GM19468 (cell line): Measurements from ENCODE around the gene WNT6.

ENCODE experiments used
- ATAC-seq: cut with Tn5 transposase; IDR thresholded peaks from one replicate; pipeline ENCODE4 v1.9.1; 2021; ENCODE audit warnings: mild to moderate bottlenecking, moderate library complexity, moderate number of reproducible peaks; ENCODE audit not compliant: unreplicated experiment; ENCODE audit errors: extremely low read depth

Gene WNT6

GRCh38 chr2:218859556-218859987 lies at the start of gene WNT6:
WNT6 (plus strand) TSS chr2:218859805; CDS start chr2:218860038, 233 bp downstream.
- no peak for ATAC-seq

DNA sequence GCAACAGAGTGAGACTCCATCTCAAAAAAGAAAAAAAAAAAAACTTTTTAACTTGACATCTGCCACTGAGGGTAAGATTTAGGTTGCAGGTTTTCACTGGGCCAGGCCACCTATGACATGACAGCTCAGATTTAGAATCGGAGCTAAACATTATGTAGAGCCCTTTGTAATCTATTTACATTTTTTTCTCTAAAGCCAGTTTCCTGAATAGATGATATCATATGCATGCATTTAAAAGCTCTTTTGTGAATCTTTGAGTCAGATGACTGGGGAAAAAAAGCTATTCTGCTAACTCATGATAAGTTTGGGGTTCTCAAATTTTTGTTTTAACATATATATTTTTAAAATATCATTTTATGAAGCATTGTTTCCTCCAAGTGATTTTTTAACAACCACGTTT lies 49.3 kb upstream of the WNT6 start:
- no peak for ATAC-seq

DNA sequence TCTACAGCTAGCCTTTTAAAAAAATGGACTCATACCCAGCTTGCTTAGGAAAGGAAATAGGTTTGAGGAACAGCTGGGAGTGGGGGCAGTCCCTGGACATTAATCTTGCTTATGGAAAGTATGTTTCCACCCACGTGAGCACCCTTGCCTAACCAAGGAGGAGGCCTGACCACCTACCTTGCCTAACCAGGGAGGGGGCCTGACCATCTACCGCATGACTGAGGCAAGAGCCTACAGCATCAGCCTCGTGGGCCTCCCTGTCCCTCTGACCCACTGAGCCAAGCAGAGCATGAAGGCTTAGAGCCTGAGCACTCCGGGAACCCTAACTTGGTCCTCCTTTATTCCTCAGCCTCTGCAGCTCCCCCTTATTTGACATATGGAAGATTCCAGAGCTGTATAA lies 48.2 kb upstream of the WNT6 start:
- no peak for ATAC-seq

GRCh38 chr2:218812096-218812815 lies 47.3 kb upstream of the WNT6 start:
- no peak for ATAC-seq

DNA sequence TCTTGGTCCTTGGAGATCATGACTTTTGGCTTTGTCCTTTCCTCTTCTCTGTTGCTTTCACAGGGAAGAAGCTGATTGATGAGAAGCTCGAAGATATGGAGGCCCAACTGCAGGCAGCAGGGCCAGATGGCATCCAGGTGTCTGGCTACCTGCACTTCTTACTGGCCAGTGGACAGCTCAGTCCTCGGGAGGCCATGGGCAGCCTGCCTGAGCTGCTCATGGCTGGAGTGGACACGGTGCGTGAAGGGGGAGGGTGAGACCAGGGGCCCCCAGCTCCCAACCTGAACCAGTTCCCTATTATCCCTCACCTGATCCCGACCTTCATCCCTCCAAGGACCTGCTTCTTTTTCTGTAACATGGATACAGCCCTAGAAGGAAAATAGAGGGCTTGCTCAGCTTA lies 46.7 kb upstream of the WNT6 start:
- ATAC-seq: no peak

- no peak for ATAC-seq
These were observed 45.7 kb upstream of the WNT6 start for GRCh38 chr2:218813771-218814460.

GRCh38 chr2:218814540-218815243 lies 44.9 kb upstream of the WNT6 start:
- no peak for ATAC-seq

DNA sequence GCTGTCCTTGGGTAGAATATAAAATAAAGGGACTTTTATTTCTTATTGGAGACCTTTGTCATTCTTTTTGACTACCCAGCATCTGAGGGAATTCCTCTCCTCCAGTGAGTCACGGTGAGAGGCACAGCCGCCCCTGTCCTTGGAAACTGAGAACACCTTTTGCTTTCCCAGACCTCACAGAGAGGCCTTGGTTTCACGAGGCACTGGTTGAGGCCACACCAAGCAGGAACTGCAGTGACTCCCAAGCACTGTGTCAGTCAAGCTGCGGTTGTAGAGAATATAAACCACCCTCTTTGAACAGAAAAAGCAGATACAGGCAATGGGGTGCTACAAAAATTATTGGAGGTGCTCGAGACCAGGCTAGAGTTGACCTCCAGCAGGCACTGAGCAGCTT lies 44.4 kb upstream of the WNT6 start:
- ATAC-seq: no peak

DNA sequence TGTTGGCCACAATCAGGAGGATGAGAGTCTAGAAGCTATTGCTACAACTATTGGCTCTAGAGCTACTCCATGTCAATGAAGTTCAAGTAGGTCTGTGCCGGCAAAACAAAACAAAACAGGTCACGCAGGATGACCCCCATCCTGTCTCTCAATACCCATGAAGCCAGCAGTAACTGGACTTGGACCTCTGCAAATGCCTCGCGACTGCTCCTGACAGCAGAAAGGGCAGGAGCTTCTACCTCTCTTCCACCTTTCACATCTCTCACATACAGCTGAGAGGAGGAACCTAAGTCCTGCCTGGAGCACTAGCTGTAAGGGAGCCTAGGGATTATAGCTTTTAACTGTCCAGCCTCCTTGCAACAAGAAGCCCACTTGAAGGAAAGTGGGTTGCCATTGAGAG lies 44.0 kb upstream of the WNT6 start:
- ATAC-seq: no peak

DNA sequence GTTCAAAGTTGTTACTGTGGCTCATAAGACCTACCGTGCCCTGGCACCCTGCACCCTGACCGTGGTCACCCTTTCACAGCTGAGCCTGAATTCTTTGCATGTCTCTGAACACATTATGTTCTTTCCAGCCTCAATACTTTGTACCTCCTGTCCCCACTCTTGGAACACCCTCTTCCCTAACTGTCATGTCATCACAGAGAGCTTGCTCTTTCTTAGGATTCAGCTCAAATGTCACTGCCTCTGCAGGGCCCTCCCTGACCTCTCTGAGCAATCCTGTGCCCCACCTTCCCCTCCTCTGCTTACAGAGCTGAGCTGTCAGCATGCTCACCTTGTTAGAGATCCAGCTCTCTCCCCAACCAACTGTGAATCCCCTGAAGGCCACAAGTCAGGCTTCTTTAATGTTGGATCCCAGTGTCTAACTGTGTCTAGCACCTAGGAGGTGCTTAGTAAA lies 43.0 kb upstream of the WNT6 start:
- ATAC-seq: no peak

DNA sequence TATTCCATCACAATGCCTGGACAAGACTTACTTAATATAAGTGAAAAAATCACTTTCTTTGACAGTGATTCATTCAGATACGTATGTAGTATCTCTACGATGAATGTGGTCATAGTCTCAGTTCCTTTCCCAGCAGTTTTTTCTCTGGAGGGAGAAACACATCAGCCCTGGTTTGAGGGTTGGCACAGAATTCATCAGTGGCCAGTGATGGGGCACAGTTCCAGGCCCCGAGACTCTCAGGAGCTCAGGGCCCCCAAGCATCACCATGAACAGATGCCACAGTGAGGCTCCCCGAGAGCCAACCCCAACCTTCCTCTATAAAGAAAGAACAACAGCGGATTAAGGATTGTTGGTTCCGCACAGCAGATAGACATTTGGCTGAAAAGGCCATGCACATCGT lies 40.5 kb upstream of the WNT6 start:
- ATAC-seq: no peak

GRCh38 chr2:218820746-218821369 lies 38.7 kb upstream of the WNT6 start:
- no peak for ATAC-seq

GRCh38 chr2:218821605-218822211 lies 37.9 kb upstream of the WNT6 start:
- no peak for ATAC-seq

- no peak for ATAC-seq
These were observed 37.0 kb upstream of the WNT6 start for GRCh38 chr2:218822622-218823021.

DNA sequence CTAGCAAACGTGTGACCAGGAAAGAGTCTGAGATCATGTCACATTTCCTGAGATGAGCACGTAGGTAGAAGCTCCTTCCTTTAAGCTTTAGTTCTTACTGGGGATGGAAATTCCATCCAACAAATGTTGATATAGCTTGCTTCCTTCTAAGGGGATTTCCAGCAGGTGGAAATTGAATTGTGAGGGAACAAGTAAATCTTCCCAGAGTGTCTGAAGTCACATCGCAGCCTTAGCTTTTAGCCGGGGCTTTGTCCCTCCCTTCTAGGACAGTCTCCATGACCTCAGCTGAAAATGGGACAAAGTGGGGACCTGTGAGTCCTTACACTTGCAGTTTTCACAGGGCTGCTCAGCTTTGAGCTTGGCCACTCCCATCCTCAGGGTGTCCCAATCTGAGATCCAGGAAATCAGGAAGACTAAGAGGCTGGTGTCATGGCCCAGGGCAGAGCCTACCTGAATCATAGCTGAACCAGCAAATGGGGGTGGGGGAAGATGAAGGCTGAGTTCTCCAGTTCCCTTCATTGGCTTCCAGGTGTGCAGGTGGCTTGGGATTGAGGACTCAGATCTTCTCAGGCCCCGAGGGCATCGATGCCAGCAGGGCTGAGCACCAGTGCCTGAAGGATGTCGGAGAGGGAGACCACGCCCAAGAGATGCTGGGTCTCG lies 36.3 kb upstream of the WNT6 start:
- no peak for ATAC-seq

DNA sequence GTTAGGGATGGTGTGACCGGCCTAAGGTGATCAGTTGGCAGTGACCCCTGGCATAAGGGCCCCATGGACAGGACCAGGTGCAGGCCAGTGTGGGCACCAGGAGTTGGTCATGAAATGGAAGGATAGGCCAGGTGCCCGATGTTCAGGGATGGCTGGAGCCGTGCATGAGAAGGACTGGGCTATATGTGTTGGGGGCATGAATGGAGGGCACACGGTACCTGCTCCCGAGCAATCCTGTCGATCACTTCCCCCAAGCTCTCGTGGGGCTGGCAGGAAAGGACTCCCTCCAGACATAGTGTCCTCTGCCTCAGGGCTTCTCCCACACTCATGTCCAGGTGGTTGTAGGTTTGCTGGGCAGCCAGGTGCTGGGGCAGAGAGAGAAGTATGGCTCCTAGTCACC lies 35.6 kb upstream of the WNT6 start:
- no peak for ATAC-seq

DNA sequence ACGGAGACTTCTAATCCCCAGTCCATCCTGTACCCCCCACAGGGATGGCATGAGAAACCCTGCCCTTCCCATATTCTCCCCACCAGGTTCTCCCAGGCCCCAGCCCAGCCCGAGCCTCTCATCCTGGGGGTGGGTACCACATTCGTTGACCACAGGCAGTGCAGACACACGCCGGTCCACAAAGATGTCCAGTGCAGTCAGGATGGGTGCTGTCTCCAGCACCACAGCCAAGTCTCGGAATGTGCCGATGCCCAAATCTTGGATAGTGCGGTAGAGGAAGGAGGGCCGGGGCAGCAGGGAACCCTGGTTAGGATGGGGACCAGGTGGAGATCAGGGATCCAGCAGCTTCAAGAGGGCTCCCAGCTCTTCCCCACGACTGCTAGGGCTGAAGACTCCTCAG lies 32.8 kb upstream of the WNT6 start:
- no peak for ATAC-seq

DNA sequence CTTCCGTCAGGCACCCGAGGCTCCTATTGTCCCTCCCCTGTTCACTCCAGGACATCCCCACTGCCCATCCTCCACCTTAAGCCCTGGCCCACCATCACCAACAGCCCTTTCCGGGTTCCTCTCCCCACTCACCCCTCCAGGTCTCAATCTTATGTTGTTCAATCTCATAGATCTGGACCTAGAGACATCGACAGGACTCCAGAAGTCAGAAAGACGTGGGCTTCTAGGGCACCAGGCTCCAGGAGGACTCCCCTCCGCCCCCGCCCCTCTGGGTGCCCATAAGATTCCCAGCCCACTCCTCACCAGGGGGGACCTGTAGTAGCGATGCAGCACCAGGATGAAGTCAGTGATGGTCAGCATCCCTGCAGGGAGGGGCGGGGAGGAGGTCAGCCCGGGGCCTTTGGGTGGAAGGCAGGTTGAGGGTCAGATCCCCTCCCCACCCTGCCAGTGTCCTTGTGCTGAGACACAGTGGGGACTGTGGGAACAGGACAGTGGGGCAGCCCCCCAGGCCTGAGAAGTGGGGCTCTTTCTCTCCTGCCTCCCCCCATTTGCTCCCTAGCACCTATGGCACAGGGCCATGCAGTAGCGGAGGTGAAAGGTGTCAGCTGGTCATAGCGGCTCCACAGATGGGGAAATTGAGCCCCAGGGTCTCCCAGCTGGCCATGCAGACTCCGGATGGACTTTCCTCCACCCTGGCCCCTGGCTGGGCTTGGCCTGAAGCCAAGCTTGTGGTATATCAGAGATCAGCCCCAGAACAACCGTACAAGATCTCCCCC lies 31.7 kb upstream of the WNT6 start:
- ATAC-seq: no peak

DNA sequence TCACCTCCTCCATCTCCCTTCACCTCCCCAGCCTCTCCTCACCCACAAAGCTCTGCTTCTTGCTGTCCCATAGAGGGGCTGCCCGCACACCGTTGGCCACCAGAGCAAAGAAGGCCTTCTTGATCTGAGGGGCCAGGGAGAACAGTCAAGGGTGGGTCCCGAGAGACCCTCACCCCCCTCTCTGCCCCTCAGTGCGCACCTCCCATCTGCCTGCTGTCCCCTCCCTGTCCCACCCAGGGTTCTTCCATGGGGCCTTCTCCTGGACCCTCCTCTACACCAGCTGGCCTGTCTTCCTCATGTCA lies 31.2 kb upstream of the WNT6 start:
- no peak for ATAC-seq
